Measurements from ENCODE around the gene KLHL29. TPM values are rescaled to one million over a fixed set of nuclear protein-coding genes. Genes with fewer than 3 reads are reported as not detected.
A peak's percentile ranks its signal among the peaks of the same experiment; 100 is the strongest.

KLHL29 gene
- total RNA-seq, 1 experiment from 2014 or later: 16.7 TPM

DNA sequence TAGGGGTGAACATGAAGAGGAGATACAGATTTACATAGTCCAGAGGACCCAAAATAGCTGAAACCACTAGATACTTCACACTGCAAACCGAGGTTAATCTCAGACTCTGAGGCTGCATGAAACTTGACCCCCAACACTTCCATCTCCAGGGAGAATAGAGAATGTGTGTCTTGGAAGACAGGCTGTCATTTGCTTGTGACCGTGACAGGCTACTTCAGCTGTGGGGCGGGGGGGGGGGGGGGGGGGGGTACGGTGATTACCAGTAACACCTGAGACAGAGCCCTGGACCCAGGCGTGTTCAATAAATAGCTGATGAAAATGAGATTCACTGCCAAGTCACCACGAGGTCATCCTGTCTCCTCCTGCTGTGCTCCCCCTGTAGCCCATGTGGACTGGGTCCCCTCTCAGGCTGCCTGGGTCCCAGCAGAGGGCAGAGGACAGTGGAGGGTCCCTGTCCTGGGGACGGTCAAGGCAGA, 5.7 kb upstream of the KLHL29 start:
- Histone ChIP-seq H3K27me3 (ENCODE audit: insufficient read depth, low read length) (no peaks in the 10 kb centered on the region), H2AFZ (ENCODE audit: low read depth, low read length, poor library complexity, severe bottlenecking) (peak overlapping the region; percentile 70), H3K9me3 (ENCODE audit: control insufficient read depth in 1 of 2, insufficient read depth in 1 of 2, low read depth in 1 of 2, low read length in 2 of 2) (no peaks in the 10 kb centered on the region), H3K79me2 (ENCODE audit: insufficient read depth, low read length) (no peaks in the 10 kb centered on the region), H3K36me3 (ENCODE audit: control insufficient read depth in 1 of 2, insufficient read depth in 2 of 2, low read length in 2 of 2) (no peaks in the 10 kb centered on the region), H3K9ac (ENCODE audit: low read length) (peak overlapping the region; percentile 74), H3K4me3 (replicated peaks in 1 of 2; ENCODE audit: low read depth in 1 of 2, low read length in 2 of 2) (no peak overlapping the region), H3K9me2 (ENCODE audit: insufficient read depth) (no peaks in the 10 kb centered on the region), H3K27ac (ENCODE audit: low read depth, low read length) (no peak overlapping the region), H3K4me1 (ENCODE audit: control insufficient read depth in 1 of 2, insufficient read depth in 2 of 2, low read length in 2 of 2) (peaks cover 29 to 67% of the 10 kb centered on the region in 2 experiments), H4K20me1 (ENCODE audit: insufficient read depth) (no peaks in the 10 kb centered on the region), H3K4me2 (ENCODE audit: low read length) (peak overlapping the region; percentile 96)
- no peak for DNase-seq (ENCODE audit: low read depth, low spot score)
- TF ChIP-seq EZH2 (IDR thresholded peaks at IDR 0.05) (no peak), MAX (IDR thresholded peaks at IDR 0.05) (no peak), ATF3 (IDR thresholded peaks at IDR 0.05) (no peak), ZBTB33 (IDR thresholded peaks at IDR 0.05; ENCODE audit: extremely low read depth, insufficient replicate concordance, low read length) (no peak), SRF (IDR thresholded peaks at IDR 0.05; ENCODE audit: low read depth) (no peak), YY1 (IDR thresholded peaks at IDR 0.05; ENCODE audit: extremely low read depth, insufficient replicate concordance, low read depth, low read length) (no peak), POLR2A (IDR thresholded peaks at IDR 0.05; ENCODE audit: borderline replicate concordance, extremely low read depth, insufficient read depth, insufficient read length) (no peak), TCF7L2 (IDR thresholded peaks at IDR 0.05; ENCODE audit: borderline replicate concordance, extremely low read depth, insufficient read depth, insufficient read length) (no peak)
- BruUV-seq (replicated peaks): no TSS peak
- CTCF ChIA-PET: interaction anchor here (0.6 kb wide), 1 partner anchor 53 kb away, joined by 6 read pairs; no protein-coding TSS in a partner anchor
- ATAC-seq: no peak
- RAD21 ChIA-PET (ENCODE audit: low non-redundant PET in 1 of 2, low total read pairs in 2 of 2, uncharacterized antibody in 2 of 2, unreplicated experiment in 2 of 2): no interaction called here
- POLR2A ChIA-PET: no interaction called here
- intact Hi-C loops (cut with micrococcal nuclease): no loop called here
